Keratinocyte (primary cell): ENCODE data around the gene PRODH2. TPM values are rescaled to one million over a fixed set of nuclear protein-coding genes. Genes with fewer than 3 reads are reported as not detected.
"Not testable (repeated sequence)": the region's sequence is repeated elsewhere in the genome, so short reads cannot be mapped to it uniquely, and the experiment has no call there.

Experiments
- DNase-seq: peaks from one replicate; pipeline ENCODE4 v3.0.0-alpha.2; 2011; ENCODE audit warnings: low read depth, missing footprints, low spot score
- FAIRE-seq: peaks from 2 replicates; lab custom pipeline; 2011; peaks lifted over from hg19 to GRCh38; lab: Jason Lieb, UNC
- H2AFZ ChIP-seq: 2 replicates; pipeline ENCODE4 v1.6.0; 2012; ENCODE audit warnings: low read length, control low read depth, inconsistent platforms; ENCODE audit not compliant: control insufficient read depth
- H3K27ac ChIP-seq: 2 replicates; pipeline ENCODE4 v1.5.1; 2011; ENCODE audit warnings: low read length; ENCODE audit not compliant: control insufficient read depth, insufficient read depth
- H3K27me3 ChIP-seq: 3 replicates; pipeline ENCODE4 v1.6.0; 2011; ENCODE audit warnings: low read length; ENCODE audit not compliant: control insufficient read depth, insufficient read depth; ENCODE audit errors: extremely low read depth
- H3K36me3 ChIP-seq, 2 experiments: 2 replicates in 1 of 2; 3 replicates in 1 of 2; pipeline ENCODE4 v1.5.1; 2011; ENCODE audit warnings: low read length in 2 of 2, mild to moderate bottlenecking in 1 of 2; ENCODE audit not compliant: control insufficient read depth in 2 of 2, insufficient read depth in 2 of 2; ENCODE audit errors: extremely low read depth in 1 of 2
- H3K4me1 ChIP-seq: 3 replicates; pipeline ENCODE4 v1.5.1; 2011; ENCODE audit warnings: low read length; ENCODE audit not compliant: control insufficient read depth, insufficient read depth; ENCODE audit errors: extremely low read depth
- H3K4me2 ChIP-seq: 3 replicates; pipeline ENCODE4 v1.6.0; 2011; ENCODE audit warnings: low read depth, low read length; ENCODE audit not compliant: control insufficient read depth, insufficient read depth; ENCODE audit errors: extremely low read depth
- H3K4me3 ChIP-seq, 3 experiments: fragments of 200-600 bp in 1 of 3; sonication (generic) in 1 of 3; 2 replicates in 2 of 3; 3 replicates in 1 of 3; pipeline ENCODE4 v1.5.1; 2011 to 2016; ENCODE audit warnings: low read length in 3 of 3, mild to moderate bottlenecking in 3 of 3, control low read depth in 2 of 3, inconsistent platforms in 1 of 3, low read depth in 1 of 3, mixed read lengths in 1 of 3, mixed run types in 1 of 3, moderate library complexity in 1 of 3; ENCODE audit not compliant: control insufficient read depth in 2 of 3, insufficient read depth in 2 of 3; ENCODE audit errors: extremely low read depth in 1 of 3
- H3K79me2 ChIP-seq: 2 replicates; pipeline ENCODE4 v1.6.0; 2012; ENCODE audit warnings: low read length; ENCODE audit not compliant: control insufficient read depth, insufficient read depth
- H3K9ac ChIP-seq: 3 replicates; pipeline ENCODE4 v1.6.0; 2011; ENCODE audit warnings: low read length; ENCODE audit not compliant: control insufficient read depth, insufficient read depth; ENCODE audit errors: extremely low read depth
- H3K9me1 ChIP-seq: 3 replicates; pipeline ENCODE4 v1.6.0; 2011; ENCODE audit warnings: low read length; ENCODE audit not compliant: control insufficient read depth, insufficient read depth; ENCODE audit errors: extremely low read depth
- H3K9me3 ChIP-seq: 2 replicates; pipeline ENCODE4 v1.5.1; 2012; ENCODE audit warnings: low read depth, low read length; ENCODE audit not compliant: control insufficient read depth
- H4K20me1 ChIP-seq: 3 replicates; pipeline ENCODE4 v1.6.0; 2011; ENCODE audit warnings: low read length; ENCODE audit not compliant: control insufficient read depth, insufficient read depth; ENCODE audit errors: extremely low read depth
- EZH2 ChIP-seq: IDR thresholded peaks from one replicate; pipeline ENCODE4 v1.6.1; 2012; ENCODE audit warnings: inconsistent platforms, mild to moderate bottlenecking, low read length, moderate library complexity
- dilution Hi-C: fragments of 300-500 bp; cut with MboI; formaldehyde crosslinking; loops from one replicate; pipeline ENCODE4 v1.7.0; 2020; ENCODE audit warnings: low sequenced_read_pairs; ENCODE audit not compliant: extremely low pct_ligation_motif_present
- polyA plus RNA-seq, 5 experiments: library from polyadenylated mRNA; depleted of rRNA in 3 of 5; stranded (reverse) in 3 of 5; stranded (forward) in 1 of 5; unstranded in 1 of 5; fragments of >200 nt; gene quantifications; 1 replicate in 1 of 5; 2 replicates in 3 of 5; 3 replicates in 1 of 5; pipeline versions ENCODE4 v1.2.1 to v1.2.3, GENCODE V29; 2011 to 2012; ENCODE audit warnings: missing spikeins in 2 of 5, low read depth in 1 of 5, low replicate concordance in 1 of 5
- TF ChIP-seq, protein P1 (sequence below), 3 experiments: IDR thresholded peaks in 1 of 3; conservative IDR thresholded peaks in 1 of 3; optimal IDR thresholded peaks in 1 of 3; 2 replicates in 2 of 3; 3 replicates in 1 of 3; pipeline versions ENCODE3 to v1.5.1; 2011; ENCODE audit warnings: low read length in 3 of 3, mild to moderate bottlenecking in 3 of 3, moderate library complexity in 2 of 3, control low read depth in 1 of 3, inconsistent platforms in 1 of 3; ENCODE audit not compliant: insufficient read depth in 2 of 3; ENCODE audit errors: extremely low read depth in 1 of 3

The PRODH2 gene
- polyA plus RNA-seq, 1 donor (not counting 4 experiments of a cell fraction or from before 2014, with no cell fraction given), result not detected

DNA sequence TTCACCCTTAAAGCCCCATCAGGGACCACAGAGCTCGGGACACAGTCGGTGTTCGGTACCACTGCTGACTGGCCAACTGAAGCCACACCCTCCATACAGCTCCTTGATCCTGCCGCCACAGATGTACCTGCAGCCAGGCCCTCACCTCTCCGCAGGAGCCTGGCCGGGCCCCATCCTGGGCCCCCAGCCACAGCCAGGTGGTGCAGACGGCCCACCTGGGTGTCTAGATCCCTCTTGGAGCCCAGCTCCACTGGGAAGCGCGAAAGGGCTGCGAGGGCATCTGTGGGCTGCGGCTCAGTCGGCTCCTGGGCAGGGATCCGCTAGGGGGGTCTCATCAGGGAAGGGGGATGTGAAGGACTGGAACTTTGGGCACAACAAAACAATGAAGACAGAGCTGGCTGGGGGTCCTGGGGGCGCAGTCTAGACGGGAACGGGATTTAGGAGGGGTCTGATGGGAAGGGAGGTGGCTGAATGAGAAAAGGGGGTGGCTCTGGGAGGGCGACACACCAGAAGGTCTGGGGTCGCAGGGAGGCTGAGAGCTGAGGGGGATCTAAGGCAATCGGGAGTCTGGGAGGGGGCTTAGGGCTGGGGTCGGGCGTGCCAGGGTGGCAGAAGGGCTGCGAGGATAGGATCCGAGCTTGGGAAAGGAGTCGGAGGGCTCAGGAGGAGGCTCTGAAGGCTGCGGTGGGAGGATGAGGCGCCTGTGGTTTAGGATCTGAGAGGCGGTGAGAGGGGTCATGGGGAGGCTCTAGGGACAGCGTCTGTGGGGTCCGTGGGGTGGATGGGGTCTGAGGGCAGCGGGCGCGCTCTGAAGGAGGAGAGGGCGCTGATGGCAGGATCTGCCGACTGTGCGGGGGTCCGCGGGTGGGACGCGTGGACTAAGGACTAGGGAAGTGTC, 15.8 kb downstream of the PRODH2 start:
- TF ChIP-seq, protein P1, sequence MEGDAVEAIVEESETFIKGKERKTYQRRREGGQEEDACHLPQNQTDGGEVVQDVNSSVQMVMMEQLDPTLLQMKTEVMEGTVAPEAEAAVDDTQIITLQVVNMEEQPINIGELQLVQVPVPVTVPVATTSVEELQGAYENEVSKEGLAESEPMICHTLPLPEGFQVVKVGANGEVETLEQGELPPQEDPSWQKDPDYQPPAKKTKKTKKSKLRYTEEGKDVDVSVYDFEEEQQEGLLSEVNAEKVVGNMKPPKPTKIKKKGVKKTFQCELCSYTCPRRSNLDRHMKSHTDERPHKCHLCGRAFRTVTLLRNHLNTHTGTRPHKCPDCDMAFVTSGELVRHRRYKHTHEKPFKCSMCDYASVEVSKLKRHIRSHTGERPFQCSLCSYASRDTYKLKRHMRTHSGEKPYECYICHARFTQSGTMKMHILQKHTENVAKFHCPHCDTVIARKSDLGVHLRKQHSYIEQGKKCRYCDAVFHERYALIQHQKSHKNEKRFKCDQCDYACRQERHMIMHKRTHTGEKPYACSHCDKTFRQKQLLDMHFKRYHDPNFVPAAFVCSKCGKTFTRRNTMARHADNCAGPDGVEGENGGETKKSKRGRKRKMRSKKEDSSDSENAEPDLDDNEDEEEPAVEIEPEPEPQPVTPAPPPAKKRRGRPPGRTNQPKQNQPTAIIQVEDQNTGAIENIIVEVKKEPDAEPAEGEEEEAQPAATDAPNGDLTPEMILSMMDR (optimal IDR thresholded peaks at IDR 0.05 in 1 of 3, IDR thresholded peaks at IDR 0.05 in 1 of 3, conservative IDR thresholded peaks at IDR 0.05 in 1 of 3; ENCODE audit: extremely low read depth in 1 of 3, insufficient read depth in 2 of 3, low read length in 3 of 3), result no peak
- TF ChIP-seq EZH2, result peak; percentile 71
- dilution Hi-C loops, result no loop called here
- no peaks in the 10 kb centered on the region for H3K79me2 ChIP-seq
- no peaks in the 10 kb centered on the region for H3K9me3 ChIP-seq
- FAIRE-seq (no peak), DNase-seq (no peak)
- H4K20me1 ChIP-seq, result no peaks in the 10 kb centered on the region
- no peaks in the 10 kb centered on the region for H3K4me1 ChIP-seq
- H3K27ac ChIP-seq, result no peak overlapping the region
- no peak overlapping the region for H3K9ac ChIP-seq
- H3K4me3 ChIP-seq, result no peak overlapping the region
- H3K4me2 ChIP-seq, result no peak overlapping the region
- no peak overlapping the region for H2AFZ ChIP-seq
- peaks cover 19% of the 10 kb centered on the region for H3K27me3 ChIP-seq
- no peaks in the 10 kb centered on the region for H3K9me1 ChIP-seq
- no peaks in the 10 kb centered on the region for H3K36me3 ChIP-seq

DNA sequence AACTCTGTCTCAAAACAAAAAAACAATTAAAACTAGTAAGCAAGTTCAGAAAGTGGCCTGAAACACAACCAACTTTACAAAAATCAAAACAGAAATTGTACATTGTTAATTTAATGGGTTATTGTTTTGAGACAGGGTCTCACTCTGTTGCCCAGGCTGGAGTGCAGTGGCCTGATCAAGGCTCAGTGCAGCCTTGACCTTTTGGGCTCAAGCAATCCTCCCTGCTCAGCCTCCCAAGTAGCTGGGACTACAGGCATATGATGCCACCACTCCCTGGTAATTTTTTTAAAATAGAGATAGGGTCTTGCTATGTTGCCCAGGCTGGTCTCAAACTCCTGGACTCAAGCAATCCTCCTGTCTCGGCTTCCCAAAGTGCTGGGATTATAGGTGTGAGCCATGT, 17.1 kb downstream of the PRODH2 start:
- H2AFZ ChIP-seq, H3K79me2 ChIP-seq, H3K27ac ChIP-seq, H3K4me3 ChIP-seq, H3K9me1 ChIP-seq, H4K20me1 ChIP-seq, dilution Hi-C loops, H3K4me1 ChIP-seq, H3K36me3 ChIP-seq, DNase-seq, H3K4me2 ChIP-seq, H3K9ac ChIP-seq, H3K9me3 ChIP-seq, FAIRE-seq: not testable (repeated sequence)
- peaks cover 19% of the 10 kb centered on the region for H3K27me3 ChIP-seq
